Endothelial cell of umbilical vein (primary cell): Measurements from ENCODE around the gene ITPR1.

Experiments
- EZH2 ChIP-seq: IDR thresholded peaks from 2 replicates; pipeline ENCODE4 v1.6.1; 2012; ENCODE audit warnings: borderline replicate concordance, low read depth, mild to moderate bottlenecking, moderate library complexity, low read length, inconsistent platforms; ENCODE audit not compliant: severe bottlenecking
- JUN ChIP-seq: IDR thresholded peaks from 2 replicates; pipeline ENCODE4 v1.6.1; 2011; ENCODE audit warnings: borderline replicate concordance, low read depth; ENCODE audit not compliant: insufficient read length, insufficient read depth
- POLR2A ChIP-seq: IDR thresholded peaks from 2 replicates; pipeline ENCODE4 v1.6.1; 2012; ENCODE audit warnings: low read depth, mild to moderate bottlenecking, control low read depth, low read length
- POLR2AphosphoS5 ChIP-seq: IDR thresholded peaks from 2 replicates; pipeline ENCODE4 v1.6.1; 2012; ENCODE audit warnings: low read depth, mild to moderate bottlenecking, control low read depth, low read length, moderate library complexity; ENCODE audit not compliant: insufficient read depth
- TF ChIP-seq, protein P1 (sequence below), 2 donors: IDR thresholded peaks; 1 replicate in 1 of 2; 2 replicates in 1 of 2; pipeline ENCODE4 v1.5.1; 2011; ENCODE audit warnings: low read length in 2 of 2, mild to moderate bottlenecking in 2 of 2, moderate library complexity in 2 of 2, control low read depth in 1 of 2, inconsistent platforms in 1 of 2, low read depth in 1 of 2; ENCODE audit not compliant: insufficient read depth in 1 of 2; ENCODE audit errors: extremely low read depth in 1 of 2

DNA sequence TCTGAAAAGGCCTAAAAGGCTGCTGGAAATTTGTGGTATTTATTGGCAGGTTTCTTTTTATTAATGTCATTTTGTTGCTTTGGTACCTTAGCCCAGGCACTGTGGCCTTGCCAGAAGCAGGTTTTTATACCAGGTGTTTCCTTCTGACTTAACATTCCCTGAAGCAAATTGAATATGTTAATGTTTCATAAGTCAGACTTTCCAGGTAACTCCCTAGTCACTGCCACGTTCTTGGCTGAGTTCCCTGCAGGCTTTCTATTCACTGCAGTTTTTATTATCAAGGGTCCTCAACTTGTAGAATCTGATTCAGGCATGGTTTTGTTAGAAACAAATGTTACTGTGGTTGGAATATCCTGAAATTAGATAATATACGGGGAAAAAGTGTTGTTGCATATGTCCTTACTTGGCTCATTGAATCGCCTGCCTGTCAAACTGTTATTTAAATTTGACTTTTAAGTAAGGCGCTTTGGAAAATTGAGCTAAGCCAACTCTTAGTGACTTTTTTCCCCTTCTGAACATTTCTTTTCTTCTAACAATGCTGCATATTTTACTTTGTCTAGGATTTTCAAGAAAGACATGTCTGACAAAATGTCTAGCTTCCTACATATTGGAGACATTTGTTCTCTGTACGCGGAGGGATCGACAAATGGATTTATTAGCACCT is 22.9 kb downstream of the ITPR1 start:
- TF ChIP-seq, protein P1, sequence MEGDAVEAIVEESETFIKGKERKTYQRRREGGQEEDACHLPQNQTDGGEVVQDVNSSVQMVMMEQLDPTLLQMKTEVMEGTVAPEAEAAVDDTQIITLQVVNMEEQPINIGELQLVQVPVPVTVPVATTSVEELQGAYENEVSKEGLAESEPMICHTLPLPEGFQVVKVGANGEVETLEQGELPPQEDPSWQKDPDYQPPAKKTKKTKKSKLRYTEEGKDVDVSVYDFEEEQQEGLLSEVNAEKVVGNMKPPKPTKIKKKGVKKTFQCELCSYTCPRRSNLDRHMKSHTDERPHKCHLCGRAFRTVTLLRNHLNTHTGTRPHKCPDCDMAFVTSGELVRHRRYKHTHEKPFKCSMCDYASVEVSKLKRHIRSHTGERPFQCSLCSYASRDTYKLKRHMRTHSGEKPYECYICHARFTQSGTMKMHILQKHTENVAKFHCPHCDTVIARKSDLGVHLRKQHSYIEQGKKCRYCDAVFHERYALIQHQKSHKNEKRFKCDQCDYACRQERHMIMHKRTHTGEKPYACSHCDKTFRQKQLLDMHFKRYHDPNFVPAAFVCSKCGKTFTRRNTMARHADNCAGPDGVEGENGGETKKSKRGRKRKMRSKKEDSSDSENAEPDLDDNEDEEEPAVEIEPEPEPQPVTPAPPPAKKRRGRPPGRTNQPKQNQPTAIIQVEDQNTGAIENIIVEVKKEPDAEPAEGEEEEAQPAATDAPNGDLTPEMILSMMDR (IDR thresholded peaks at IDR 0.05; ENCODE audit: extremely low read depth in 1 of 2, insufficient read depth in 1 of 2, low read depth in 1 of 2, low read length in 2 of 2), result no peak
- TF ChIP-seq POLR2A, result no peak
- no peak for TF ChIP-seq EZH2
- no peak for TF ChIP-seq POLR2AphosphoS5
- TF ChIP-seq JUN, result no peak
